Testis (tissue), 2 donors: ENCODE measurements around the gene ZNF837.

Experiments used
- POLR2A ChIP-seq: fragments of 450-650 bp; IDR thresholded peaks from one replicate; pipeline ENCODE4 v1.6.1; 2017; ENCODE audit warnings: antibody characterized with exemption, mild to moderate bottlenecking, moderate library complexity
- TF ChIP-seq, protein P1 (sequence below), 3 experiments: fragments of 450-650 bp in 2 of 3; fragments of 200-600 bp in 1 of 3; sonication (generic) in 1 of 3; IDR thresholded peaks; one replicate each; pipeline ENCODE4 v1.5.1; 2016 to 2019; ENCODE audit warnings: antibody characterized with exemption in 3 of 3, mild to moderate bottlenecking in 2 of 3, moderate library complexity in 1 of 3

DNA sequence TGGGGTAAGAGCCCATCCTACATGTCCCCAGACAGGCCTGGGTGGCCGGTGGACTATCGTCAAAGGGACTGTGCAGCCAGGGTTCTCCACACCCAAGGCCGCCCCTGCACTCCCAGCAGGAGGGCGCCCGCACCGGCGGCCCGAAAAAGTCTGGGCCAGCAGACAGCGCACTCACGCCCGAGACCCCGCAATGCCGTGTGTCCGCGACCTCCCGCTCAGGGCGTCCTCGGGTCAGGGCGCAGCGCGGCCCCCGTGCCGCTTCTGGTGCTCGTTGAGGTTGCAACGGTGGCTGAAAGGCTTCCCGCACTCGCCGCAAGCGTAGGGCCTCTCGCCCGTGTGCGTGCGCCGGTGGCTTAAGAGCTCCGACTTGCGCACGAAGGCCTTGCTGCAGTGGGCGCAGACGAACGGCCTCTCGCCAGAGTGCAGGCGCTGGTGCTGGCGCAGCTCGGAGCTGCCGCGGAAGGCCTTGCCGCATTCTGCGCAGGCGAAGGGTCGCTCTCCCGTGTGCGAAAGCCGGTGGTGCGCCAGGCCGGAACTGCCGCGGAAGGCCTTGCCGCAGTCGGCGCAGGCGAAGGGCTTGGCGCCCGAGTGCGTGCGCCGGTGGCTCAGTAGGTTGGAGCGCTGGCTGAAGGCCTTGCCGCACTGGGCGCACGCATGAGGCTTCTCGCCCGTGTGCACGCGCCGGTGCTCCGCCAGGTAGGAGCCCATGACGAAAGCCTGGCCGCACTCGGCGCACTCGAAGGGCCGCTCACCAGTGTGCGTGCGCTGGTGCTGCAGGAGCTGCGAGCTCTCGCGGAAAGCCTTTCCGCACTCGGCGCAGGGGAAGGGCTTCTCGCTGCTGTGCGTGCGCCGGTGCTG is 24.7 kb downstream of the ZNF837 start:
- TF ChIP-seq, protein P1, sequence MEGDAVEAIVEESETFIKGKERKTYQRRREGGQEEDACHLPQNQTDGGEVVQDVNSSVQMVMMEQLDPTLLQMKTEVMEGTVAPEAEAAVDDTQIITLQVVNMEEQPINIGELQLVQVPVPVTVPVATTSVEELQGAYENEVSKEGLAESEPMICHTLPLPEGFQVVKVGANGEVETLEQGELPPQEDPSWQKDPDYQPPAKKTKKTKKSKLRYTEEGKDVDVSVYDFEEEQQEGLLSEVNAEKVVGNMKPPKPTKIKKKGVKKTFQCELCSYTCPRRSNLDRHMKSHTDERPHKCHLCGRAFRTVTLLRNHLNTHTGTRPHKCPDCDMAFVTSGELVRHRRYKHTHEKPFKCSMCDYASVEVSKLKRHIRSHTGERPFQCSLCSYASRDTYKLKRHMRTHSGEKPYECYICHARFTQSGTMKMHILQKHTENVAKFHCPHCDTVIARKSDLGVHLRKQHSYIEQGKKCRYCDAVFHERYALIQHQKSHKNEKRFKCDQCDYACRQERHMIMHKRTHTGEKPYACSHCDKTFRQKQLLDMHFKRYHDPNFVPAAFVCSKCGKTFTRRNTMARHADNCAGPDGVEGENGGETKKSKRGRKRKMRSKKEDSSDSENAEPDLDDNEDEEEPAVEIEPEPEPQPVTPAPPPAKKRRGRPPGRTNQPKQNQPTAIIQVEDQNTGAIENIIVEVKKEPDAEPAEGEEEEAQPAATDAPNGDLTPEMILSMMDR (IDR thresholded peaks at IDR 0.05) = no peak
- no peak for TF ChIP-seq POLR2A
